ENCODE results near the gene ZNF439. TPM values are rescaled to one million over a fixed set of nuclear protein-coding genes. Genes with fewer than 3 reads are reported as not detected.

ZNF439 gene
- total and polyA plus RNA-seq, 2 of the 13 experiments (the other 11 are each of a cell fraction or from before 2014, with no cell fraction given), result 2.9 to 4.9 TPM

GRCh38 chr19:11848594-11849469 lies at the start of gene ZNF439 (continued):
- TF ChIP-seq ZNF816 (CRISPR knock-in tag; IDR thresholded peaks at IDR 0.05; ENCODE audit: borderline replicate concordance), result no peak
- no peak for TF ChIP-seq STAT5B (CRISPR knock-in tag; IDR thresholded peaks at IDR 0.05)
- TF ChIP-seq NPAS2 (CRISPR knock-in tag; IDR thresholded peaks at IDR 0.05; ENCODE audit: borderline replicate concordance), result no peak
- no peak for TF ChIP-seq ZBTB8A (CRISPR knock-in tag; IDR thresholded peaks at IDR 0.05; ENCODE audit: borderline replicate concordance, low read depth)
- TF ChIP-seq ZNF251 (CRISPR knock-in tag; IDR thresholded peaks at IDR 0.05), result no peak
- no peak; the same call in 1 of the 2 replicates for TF ChIP-seq ATF2 (CRISPR knock-in tag; IDR thresholded peaks at IDR 0.05)
- no peak for TF ChIP-seq E2F5 (CRISPR knock-in tag; conservative IDR thresholded peaks at IDR 0.05)
- TF ChIP-seq REXO4 (CRISPR knock-in tag; IDR thresholded peaks at IDR 0.05; ENCODE audit: borderline replicate concordance), result no peak
- no peak for TF ChIP-seq CCAR2 (optimal IDR thresholded peaks at IDR 0.05; ENCODE audit: low read depth, low read length)
- TF ChIP-seq MEIS2 (CRISPR knock-in tag; IDR thresholded peaks at IDR 0.05), result no peak
- TF ChIP-seq ZFP36L1 (CRISPR knock-in tag; IDR thresholded peaks at IDR 0.05), result no peak
- TF ChIP-seq PRMT3 (CRISPR knock-in tag; IDR thresholded peaks at IDR 0.05; ENCODE audit: borderline replicate concordance, low read depth), result no peak
- TF ChIP-seq HMGXB3 (CRISPR knock-in tag; IDR thresholded peaks at IDR 0.05; ENCODE audit: borderline replicate concordance), result no peak
- no peak for TF ChIP-seq DNMT3B (CRISPR knock-in tag; conservative IDR thresholded peaks at IDR 0.05)
- no peak for TF ChIP-seq ZZZ3 (CRISPR knock-in tag; IDR thresholded peaks at IDR 0.05; ENCODE audit: borderline replicate concordance)
- TF ChIP-seq ZBTB1 (CRISPR knock-in tag; IDR thresholded peaks at IDR 0.05; ENCODE audit: borderline replicate concordance), result no peak
- TF ChIP-seq MBD4 (IDR thresholded peaks at IDR 0.05; ENCODE audit: borderline replicate concordance, low read length), result no peak
- peak; percentile 93; the same call in 1 of the 2 replicates for TF ChIP-seq SAP130 (CRISPR knock-in tag; IDR thresholded peaks at IDR 0.05; ENCODE audit: low read depth)
- no peak for TF ChIP-seq ZNF30 (CRISPR knock-in tag; IDR thresholded peaks at IDR 0.05)
- no peak for TF ChIP-seq SALL2 (CRISPR knock-in tag; IDR thresholded peaks at IDR 0.05)
- TF ChIP-seq ZNF17 (CRISPR knock-in tag; IDR thresholded peaks at IDR 0.05), result no peak
- TF ChIP-seq ZNF224 (CRISPR knock-in tag; IDR thresholded peaks at IDR 0.05), result no peak
- TF ChIP-seq ZNF788 (CRISPR knock-in tag; IDR thresholded peaks at IDR 0.05; ENCODE audit: borderline replicate concordance), result peak; percentile 67; the same call in 1 of the 2 replicates
- peak; percentile 51 for TF ChIP-seq KAT8 (CRISPR knock-in tag; IDR thresholded peaks at IDR 0.05)
